ENCODE results near the gene TBC1D23.
"Not testable (repeated sequence)": the region's sequence is repeated elsewhere in the genome, so short reads cannot be mapped to it uniquely, and the experiment has no call there.

TBC1D23 gene

GRCh38 chr3:100256731-100257151 is 4.1 kb upstream of the TBC1D23 start:
- DNase-seq (ENCODE audit: low read depth in 3 of 3): no peak

- DNase-seq (ENCODE audit: low read depth in 3 of 3): no peak
These were observed 3.2 kb upstream of the TBC1D23 start for GRCh38 chr3:100257586-100257985.

- no peak for DNase-seq (ENCODE audit: low read depth in 3 of 3)
These were observed 609 bp upstream of the TBC1D23 start for GRCh38 chr3:100260081-100260684.

GRCh38 chr3:100261485-100261903 is 702 bp downstream of the TBC1D23 start:
- DNase-seq (ENCODE audit: low read depth in 3 of 3): no peak

- DNase-seq (ENCODE audit: low read depth in 3 of 3): not testable (repeated sequence)
These were observed 2.1 kb downstream of the TBC1D23 start for GRCh38 chr3:100262925-100263324.

GRCh38 chr3:100263583-100263982 is 2.8 kb downstream of the TBC1D23 start:
- no peak for DNase-seq (ENCODE audit: low read depth in 3 of 3)

GRCh38 chr3:100264242-100264641 is 3.5 kb downstream of the TBC1D23 start:
- DNase-seq (ENCODE audit: low read depth in 3 of 3): no peak

GRCh38 chr3:100265016-100265415 is 4.2 kb downstream of the TBC1D23 start:
- no peak for DNase-seq (ENCODE audit: low read depth in 3 of 3)

GRCh38 chr3:100266531-100266930 is 5.7 kb downstream of the TBC1D23 start:
- no peak for DNase-seq (ENCODE audit: low read depth in 3 of 3)

- DNase-seq (ENCODE audit: low read depth in 3 of 3): no peak
These were observed 7.4 kb downstream of the TBC1D23 start for GRCh38 chr3:100268156-100268555.

GRCh38 chr3:100269001-100269400 is 8.2 kb downstream of the TBC1D23 start:
- no peak for DNase-seq (ENCODE audit: low read depth in 3 of 3)

GRCh38 chr3:100269410-100270214 is 8.8 kb downstream of the TBC1D23 start:
- no peak for DNase-seq (ENCODE audit: low read depth in 3 of 3)

GRCh38 chr3:100270215-100270583 is 9.4 kb downstream of the TBC1D23 start:
- no peak for DNase-seq (ENCODE audit: low read depth in 3 of 3)

- no peak for DNase-seq (ENCODE audit: low read depth in 3 of 3)
These were observed 10.7 kb downstream of the TBC1D23 start for GRCh38 chr3:100271522-100271921.

- not testable (repeated sequence) for DNase-seq (ENCODE audit: low read depth in 3 of 3)
These were observed 12.2 kb downstream of the TBC1D23 start for GRCh38 chr3:100272797-100273611.

GRCh38 chr3:100274361-100274760 is 13.6 kb downstream of the TBC1D23 start:
- DNase-seq (ENCODE audit: low read depth in 3 of 3): no peak

- no peak for DNase-seq (ENCODE audit: low read depth in 3 of 3)
These were observed 16.5 kb downstream of the TBC1D23 start for GRCh38 chr3:100277255-100277800.

- DNase-seq (ENCODE audit: low read depth in 3 of 3): no peak
These were observed 18.1 kb downstream of the TBC1D23 start for GRCh38 chr3:100278910-100279309.

GRCh38 chr3:100288288-100288894 is 27.6 kb downstream of the TBC1D23 start:
- DNase-seq (ENCODE audit: low read depth in 3 of 3): no peak

- no peak for DNase-seq (ENCODE audit: low read depth in 3 of 3)
These were observed 28.5 kb downstream of the TBC1D23 start for GRCh38 chr3:100289339-100289738.

- DNase-seq (ENCODE audit: low read depth in 3 of 3): no peak
These were observed 34.3 kb downstream of the TBC1D23 start for GRCh38 chr3:100295089-100295488.

GRCh38 chr3:100297784-100298183 is 37.0 kb downstream of the TBC1D23 start:
- no peak for DNase-seq (ENCODE audit: low read depth in 3 of 3)

Data from stimulated activated CD4-positive, alpha-beta T cell treated with anti-CD3 and anti-CD28 coated beads, TNF-alpha, amount 100 ng/mL, for 4 hours (primary cell).